NCI-H187 treated with DMSO at 0.1 percent for 48 hours (cell line): ENCODE data around the gene SNAP25.

Experiments
- DNase-seq: peaks from one replicate; lab custom pipeline; 2025; lab: John Stamatoyannopoulos, UW

Gene SNAP25

DNA sequence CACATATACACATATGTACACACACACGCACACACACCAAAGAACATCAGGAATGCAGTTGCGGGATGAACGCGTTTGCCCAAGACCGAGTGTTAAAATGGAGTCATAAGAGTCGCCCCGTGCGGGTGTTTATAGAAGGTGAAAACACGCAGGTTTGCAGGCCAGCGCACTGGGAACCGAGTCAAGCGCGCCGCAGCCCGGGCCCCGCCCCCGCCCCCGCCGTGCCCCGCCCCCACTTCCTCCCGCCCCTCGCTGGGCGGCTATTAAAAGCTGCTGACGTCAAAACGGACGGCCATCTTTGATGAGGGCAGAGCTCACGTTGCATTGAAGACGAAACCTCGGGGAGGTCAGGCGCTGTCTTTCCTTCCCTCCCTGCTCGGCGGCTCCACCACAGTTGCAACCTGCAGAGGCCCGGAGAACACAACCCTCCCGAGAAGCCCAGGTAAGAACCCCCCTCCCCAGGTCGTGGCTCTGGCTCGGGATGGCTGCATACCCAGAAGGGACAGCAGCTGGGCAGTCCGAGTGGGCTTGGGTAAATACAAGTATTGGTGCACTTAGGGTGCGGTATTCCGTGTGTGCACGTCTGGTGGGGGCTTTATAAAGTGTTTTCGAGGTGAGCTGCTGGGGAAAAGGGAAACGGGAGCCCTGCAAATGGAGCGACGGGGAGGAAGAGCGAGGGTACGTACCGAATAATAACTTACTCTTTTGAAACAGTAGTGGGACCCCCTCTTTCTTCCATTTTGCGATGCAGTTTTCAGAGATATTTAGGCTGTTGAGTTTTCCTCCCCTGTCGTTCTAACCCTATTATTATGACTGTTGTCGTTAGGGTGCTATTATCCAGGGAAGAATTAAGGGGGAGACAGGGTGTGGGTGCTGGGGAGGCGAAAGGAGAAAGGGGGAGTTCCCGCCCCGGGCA, at the start of gene SNAP25:
SNAP25 (plus strand) TSS at position 295 of the 916 bp plus-strand sequence. CDS start 56,662 bp downstream, outside the sequence.
- DNase-seq, result peak; percentile 76

- DNase-seq, result no peak
These were observed 48.9 kb upstream of the SNAP25 start for GRCh38 chr20:10169752-10170151.

- no peak for DNase-seq
These were observed 48.4 kb upstream of the SNAP25 start for GRCh38 chr20:10170261-10170660.

GRCh38 chr20:10171864-10172751, 46.5 kb upstream of the SNAP25 start:
- no peak for DNase-seq

- no peak for DNase-seq
These were observed 45.5 kb upstream of the SNAP25 start for GRCh38 chr20:10172998-10173655.

GRCh38 chr20:10174400-10174799, 44.2 kb upstream of the SNAP25 start:
- DNase-seq, result no peak

DNA sequence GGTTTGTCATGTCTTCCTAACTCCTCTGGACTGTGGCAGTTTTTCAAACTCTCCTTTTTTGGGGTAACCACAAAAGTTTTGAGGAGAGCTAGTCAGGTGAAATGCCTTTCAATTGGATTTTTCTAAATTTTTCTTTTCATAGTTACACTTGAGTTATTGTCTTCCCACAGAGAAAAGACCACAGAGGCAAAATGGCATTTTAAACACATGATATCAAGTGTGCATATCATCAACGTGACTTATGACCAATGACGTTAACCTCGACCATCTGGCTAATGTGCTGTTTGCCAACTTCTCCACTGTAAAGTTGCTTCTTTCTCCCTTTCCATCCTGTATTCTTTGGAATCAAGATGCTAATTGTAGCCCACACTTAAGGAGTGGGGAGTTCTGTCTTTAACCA, 41.3 kb upstream of the SNAP25 start:
- DNase-seq, result no peak

GRCh38 chr20:10178091-10178490, 40.5 kb upstream of the SNAP25 start:
- no peak for DNase-seq

DNA sequence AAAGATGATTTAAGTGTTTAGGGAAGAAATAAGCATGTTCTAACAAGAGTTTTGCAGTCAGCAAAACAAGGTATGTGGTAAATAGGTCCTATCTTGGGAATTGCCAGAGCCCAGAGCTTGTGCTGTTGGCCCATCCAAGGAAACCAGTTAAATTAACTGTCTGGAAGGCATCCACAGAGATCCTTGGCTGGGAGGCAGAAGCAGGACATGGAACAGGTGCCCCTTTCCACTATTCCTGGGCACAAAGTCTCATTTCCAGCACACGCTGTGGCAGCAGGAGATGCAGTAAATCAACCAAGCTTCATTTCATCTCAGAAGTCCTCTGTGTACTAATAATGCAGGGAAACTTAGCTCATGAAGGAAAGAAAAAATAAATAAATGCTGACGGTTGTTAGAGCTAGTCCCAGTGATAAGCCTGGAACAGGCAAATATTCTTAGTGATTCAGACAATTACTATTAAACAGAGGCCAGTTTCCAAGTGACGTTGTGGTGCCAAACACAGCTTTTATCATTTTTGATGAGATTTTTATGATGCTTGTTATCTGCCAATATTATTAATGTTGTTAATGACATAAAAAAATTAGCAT, 39.8 kb upstream of the SNAP25 start:
- DNase-seq, result no peak

DNA sequence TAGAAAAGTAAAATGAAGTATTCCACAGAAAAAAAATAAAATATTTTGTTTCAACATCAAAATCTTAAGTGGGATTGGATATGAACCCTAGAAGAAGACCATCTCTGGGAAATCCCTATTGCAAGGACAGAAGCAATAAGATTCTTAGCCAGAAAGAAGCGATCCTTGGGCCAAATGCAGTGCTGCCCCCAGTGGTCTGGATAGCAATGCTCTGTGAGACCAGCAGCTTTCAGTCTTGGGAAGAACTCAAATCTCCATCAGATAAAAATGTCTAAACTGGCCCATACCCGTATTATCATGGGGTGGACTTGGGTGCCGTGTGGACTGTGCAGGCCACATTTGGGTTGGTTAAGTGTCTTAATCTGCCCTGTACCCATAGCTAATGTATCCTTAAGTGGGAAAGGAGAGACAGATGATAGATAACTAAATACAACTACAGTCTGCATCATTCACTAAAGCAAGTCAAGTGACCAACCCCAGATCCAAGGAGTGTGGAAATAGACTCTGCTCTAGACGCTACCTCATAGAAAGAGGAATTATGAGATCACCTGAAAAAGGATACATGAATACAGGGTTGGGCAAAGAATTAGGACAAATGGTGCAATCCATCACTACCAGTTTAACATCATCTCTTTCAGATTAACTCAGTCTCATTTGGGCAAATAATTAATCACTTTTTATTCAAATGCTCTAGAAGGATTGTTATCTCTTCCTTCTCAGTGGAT, 38.9 kb upstream of the SNAP25 start:
- DNase-seq, result no peak

DNA sequence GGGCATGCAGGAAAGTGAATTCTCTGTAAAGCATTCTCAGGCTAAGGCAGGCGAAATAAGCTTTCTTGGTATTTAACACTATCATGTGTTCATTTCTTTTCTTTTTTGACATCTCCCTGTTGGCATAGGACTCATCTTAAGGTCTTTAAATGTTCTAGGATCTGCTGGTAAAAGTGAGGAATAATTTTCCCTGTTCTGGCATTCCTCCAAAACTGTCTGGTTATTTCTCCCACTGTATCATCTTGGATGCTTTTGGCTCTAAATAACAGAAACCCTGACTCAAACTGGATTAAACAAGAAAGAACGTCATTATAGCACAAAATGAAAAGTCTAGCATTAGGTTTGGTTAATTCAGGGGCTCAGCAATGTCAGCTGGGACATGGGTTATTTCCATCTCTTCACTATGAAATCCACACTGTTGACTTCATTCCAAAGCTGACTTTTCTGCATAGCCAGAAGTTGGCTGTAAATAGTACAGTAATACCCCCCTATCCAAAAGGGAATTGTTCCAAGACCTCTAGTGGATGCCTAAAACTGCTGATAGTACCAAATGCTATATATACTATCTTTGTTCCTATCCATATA, 37.9 kb upstream of the SNAP25 start:
- DNase-seq, result no peak

DNA sequence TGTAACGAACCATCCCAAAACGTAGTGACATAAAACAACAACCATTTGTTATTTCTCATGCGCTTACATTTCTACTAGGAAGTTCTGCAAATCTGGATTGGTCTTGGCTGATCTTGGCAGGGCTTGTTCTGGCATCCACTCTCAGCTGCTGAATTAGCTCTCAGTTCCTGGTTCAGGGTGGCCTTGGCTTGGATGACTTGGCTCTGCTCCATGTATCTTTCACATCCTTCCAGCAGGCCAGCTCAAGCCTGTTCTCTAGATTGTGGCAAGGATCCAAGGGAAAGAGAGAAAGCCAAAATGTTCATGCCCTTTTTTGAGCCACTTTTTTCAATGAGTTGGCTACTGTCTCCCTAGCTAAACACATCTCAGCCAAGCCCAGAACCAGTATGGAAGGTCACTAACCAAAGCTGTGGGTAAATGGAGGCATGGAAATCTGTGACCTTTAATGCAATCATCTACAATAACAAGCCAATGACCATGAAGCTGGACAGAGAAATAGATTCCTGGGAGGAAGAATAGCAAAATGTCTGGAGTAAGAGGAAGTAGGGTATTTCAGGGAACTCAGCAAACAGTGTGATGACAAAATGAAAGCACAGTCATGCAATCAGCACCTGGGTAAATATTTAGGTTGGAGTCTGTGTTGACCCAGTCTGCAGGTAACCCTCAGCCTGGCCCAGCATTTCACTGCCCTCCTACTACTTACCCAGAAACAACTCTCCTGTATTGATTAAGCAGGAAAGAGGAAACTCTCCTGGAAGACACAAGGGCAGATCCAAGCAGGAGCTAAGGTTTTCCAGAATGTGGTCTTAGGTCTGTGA, 32.7 kb upstream of the SNAP25 start:
- no peak for DNase-seq

- DNase-seq, result no peak
These were observed 28.2 kb upstream of the SNAP25 start for GRCh38 chr20:10190456-10190855.

DNA sequence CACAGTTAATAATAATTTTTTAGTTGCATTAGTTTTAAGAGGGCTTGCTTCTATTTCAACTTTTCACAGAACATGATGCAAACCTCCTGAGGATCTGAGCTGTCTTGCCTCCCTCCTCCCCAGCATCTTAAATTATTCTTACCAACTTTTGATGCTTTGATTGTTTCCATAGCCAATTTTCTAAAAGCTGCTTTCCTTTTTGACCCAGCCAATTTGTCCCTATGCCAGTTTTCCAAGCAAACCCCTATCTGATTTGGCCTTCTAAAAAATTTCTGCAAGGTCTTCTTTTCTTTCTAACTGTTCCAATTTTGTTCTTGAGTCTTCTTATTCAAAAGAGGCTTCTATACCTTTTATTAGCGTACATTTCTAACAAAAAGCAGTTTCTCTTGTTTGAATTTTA, 26.5 kb upstream of the SNAP25 start:
- DNase-seq, result no peak

- no peak for DNase-seq
These were observed 24.5 kb upstream of the SNAP25 start for GRCh38 chr20:10194166-10194565.

GRCh38 chr20:10200330-10200729, 18.3 kb upstream of the SNAP25 start:
- no peak for DNase-seq

DNA sequence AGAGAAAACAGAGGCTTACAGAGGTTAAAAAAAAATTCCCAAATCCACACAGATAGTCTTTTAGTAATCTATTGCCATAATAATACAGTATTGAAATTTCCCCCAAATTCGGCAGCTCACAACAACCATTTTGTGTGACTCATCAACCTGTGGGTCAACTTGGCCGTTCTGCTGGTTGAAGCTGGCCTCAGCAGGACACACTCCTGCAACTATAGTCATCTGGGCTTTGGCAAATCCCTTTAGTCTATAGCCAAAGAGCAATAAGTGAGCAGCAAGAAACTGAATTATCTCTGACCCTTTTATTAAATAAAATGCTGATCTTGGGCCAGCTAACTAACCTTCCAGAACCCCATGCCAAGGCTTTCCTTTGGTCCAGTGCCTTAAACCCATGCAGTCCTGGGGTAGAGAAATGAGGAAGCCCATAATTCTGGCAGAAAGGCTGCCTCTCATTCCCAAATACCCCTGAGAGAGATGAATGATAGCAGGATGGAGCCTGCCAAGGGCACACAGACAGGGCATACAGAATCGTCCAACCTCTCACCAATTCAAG, 17.2 kb upstream of the SNAP25 start:
- DNase-seq, result no peak

DNA sequence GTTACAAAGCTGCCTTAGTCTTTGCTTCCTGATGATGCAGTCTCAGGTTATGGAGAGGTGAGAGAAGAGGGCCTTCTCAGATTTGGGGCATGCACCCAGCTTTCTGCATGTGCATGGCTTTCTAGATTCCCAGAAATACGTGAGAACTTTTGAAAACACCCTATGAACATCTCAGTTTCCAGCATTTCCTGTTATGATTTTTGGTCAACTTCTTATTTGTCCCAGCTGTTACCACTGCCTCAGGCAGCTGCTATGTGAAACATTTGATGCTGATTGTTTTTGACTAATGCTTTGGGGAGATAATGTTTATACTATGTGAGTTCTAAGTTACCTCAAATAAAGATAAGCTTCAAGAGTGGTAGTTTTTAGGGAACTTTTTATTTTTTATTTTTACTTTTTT, 9.5 kb upstream of the SNAP25 start:
- DNase-seq, result no peak

DNA sequence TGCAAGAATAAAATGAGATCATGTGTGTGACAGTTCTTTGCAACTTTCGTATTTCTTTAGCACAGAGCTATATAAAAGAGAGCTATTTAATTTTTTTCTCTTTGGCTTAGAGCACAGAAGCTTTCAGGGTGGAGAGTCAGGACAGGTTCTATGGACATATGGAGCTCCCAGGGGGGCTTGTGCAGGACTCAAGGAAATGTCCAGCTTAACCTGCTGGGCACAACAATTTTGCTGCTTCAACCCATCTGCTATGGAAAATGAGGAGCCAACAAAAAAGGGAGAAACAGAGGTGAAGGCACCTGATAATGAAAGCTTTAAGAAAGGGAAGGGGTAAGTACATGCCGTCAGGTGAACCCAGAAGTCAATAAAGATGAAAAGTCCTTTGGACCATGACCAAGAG, 5.1 kb upstream of the SNAP25 start:
- no peak for DNase-seq
